PFSK-1 (cell line): ENCODE results near the gene PAX2.

ENCODE experiments used
- FOXP2 ChIP-seq: optimal IDR thresholded peaks from 2 replicates; pipeline ENCODE3; 2011; ENCODE audit warnings: borderline replicate concordance, control low read depth, inconsistent platforms; ENCODE audit not compliant: insufficient read depth; ENCODE audit errors: extremely low read length, extremely low read depth
- POLR2AphosphoS5 ChIP-seq: IDR thresholded peaks from 2 replicates; pipeline ENCODE4 v1.6.1; 2012; ENCODE audit warnings: low read depth, mild to moderate bottlenecking, control low read depth, low read length, moderate library complexity
- REST ChIP-seq, 2 experiments: IDR thresholded peaks; 2 replicates each; pipeline versions ENCODE4 v1.6.1 to v1.8.0; 2011 to 2012; ENCODE audit warnings: low read depth in 2 of 2, low read length in 2 of 2, control low read depth in 1 of 2, inconsistent platforms in 1 of 2, mild to moderate bottlenecking in 1 of 2, moderate library complexity in 1 of 2; ENCODE audit not compliant: insufficient read depth in 1 of 2
- SIN3A ChIP-seq: IDR thresholded peaks from 2 replicates; pipeline ENCODE4 v1.6.1; 2012; ENCODE audit warnings: mild to moderate bottlenecking, low read length, moderate library complexity, borderline replicate concordance; ENCODE audit not compliant: insufficient read depth
- TAF1 ChIP-seq: IDR thresholded peaks from 2 replicates; pipeline ENCODE4 v1.6.1; 2012; ENCODE audit warnings: low read length, control low read depth, borderline replicate concordance; ENCODE audit not compliant: insufficient read depth

The PAX2 gene

GRCh38 chr10:100749059-100749308 lies 3.6 kb downstream of the PAX2 start:
- no peak for TF ChIP-seq SIN3A
- TF ChIP-seq FOXP2 = no peak

- no peak for TF ChIP-seq POLR2AphosphoS5
- no peak for TF ChIP-seq REST (IDR thresholded peaks at IDR 0.05; ENCODE audit: insufficient read depth in 1 of 2, low read depth in 2 of 2, low read length in 2 of 2)
- no peak for TF ChIP-seq TAF1
- no peak for TF ChIP-seq SIN3A
- no peak for TF ChIP-seq FOXP2
These were observed 4.2 kb downstream of the PAX2 start for GRCh38 chr10:100749309-100750217.

GRCh38 chr10:100750291-100751210 lies 5.2 kb downstream of the PAX2 start:
- TF ChIP-seq FOXP2 = no peak
- no peak for TF ChIP-seq TAF1
- TF ChIP-seq REST (IDR thresholded peaks at IDR 0.05; ENCODE audit: insufficient read depth in 1 of 2, low read depth in 2 of 2, low read length in 2 of 2) = no peak
- TF ChIP-seq SIN3A = no peak
- no peak for TF ChIP-seq POLR2AphosphoS5

GRCh38 chr10:100751211-100751933 lies 6.0 kb downstream of the PAX2 start:
- TF ChIP-seq SIN3A (no peak), FOXP2 (no peak), TAF1 (no peak), REST (IDR thresholded peaks at IDR 0.05; ENCODE audit: insufficient read depth in 1 of 2, low read depth in 2 of 2, low read length in 2 of 2) (no peak), POLR2AphosphoS5 (no peak)

- TF ChIP-seq SIN3A (no peak), POLR2AphosphoS5 (no peak), TAF1 (no peak), FOXP2 (no peak), REST (IDR thresholded peaks at IDR 0.05; ENCODE audit: insufficient read depth in 1 of 2, low read depth in 2 of 2, low read length in 2 of 2) (no peak)
These were observed 10.4 kb downstream of the PAX2 start for GRCh38 chr10:100755821-100756220.
